Stimulated activated CD8-positive, alpha-beta memory T cell treated with anti-CD3 and anti-CD28 coated beads, Interleukin-7, amount 100 ng/mL, for 24 hours (primary cell): ENCODE data around the gene BANP.
"Not testable (repeated sequence)": the region's sequence is repeated elsewhere in the genome, so short reads cannot be mapped to it uniquely, and the experiment has no call there.

Source experiments
- DNase-seq: peaks from one replicate; pipeline ENCODE4 v3.0.0-alpha.2; 2020; ENCODE audit warnings: low read depth

Gene BANP

DNA sequence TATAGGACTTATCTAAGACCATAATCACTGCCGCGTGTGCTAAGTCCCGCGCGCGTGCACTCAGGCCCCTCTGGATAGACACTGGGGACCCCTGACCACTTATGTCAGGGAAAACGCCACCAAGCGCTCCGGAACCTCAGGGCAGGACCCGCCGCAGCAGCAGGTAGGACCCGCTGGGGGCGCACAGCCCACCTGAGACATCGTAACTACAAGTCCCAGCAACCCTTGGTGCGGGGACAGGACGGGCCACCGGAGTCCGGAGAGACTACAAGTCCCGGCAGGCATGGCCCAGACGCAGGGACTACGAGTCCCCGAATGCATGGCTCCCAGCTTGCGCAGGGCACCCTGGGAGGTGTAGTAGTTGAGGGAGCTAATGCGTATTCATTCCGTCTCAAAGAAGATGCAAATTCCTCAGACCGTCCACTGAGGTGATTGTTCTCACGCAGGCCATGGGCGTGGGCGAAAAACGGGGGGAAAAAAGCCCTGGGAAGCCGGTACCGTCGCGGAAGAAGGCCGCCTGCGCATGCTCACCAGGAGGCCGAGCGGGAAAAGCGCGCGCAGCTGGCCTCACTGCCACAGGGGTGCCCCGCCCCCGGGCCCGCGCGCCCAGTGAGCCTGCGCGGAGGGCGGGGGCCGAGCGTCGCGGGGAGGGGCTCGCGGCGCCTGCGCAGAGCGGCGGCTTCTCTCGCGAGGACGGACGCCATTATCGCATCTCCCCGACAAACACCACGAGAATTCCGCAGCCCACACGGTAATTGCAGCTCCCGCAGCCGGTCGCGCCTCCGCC, at the start of gene BANP:
Gene BANP, plus strand, starts transcription at position 670 of the 787 bp plus-strand sequence. CDS start 23,682 bp downstream, outside the sequence.
- peak; percentile 92 for DNase-seq

DNA sequence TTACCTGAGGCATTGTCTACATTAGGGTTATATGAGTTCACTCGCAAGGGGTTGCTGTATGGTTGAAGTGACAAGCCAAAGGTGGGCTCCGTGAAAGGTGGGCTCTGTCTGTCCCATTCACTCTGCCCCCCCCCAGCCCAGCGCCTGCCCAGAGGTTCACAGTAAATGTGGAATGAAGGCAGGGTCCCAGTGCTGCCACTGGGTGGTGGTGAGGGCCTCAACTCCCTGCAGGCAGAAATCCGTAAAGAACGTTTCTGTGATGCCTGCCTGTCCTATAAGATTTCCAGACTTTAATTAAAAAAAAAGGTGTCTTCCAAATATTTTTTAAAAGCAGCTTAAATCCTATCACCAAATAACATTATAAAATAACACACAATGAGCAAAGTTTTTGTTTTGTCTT, 46.3 kb upstream of the BANP start:
- not testable (repeated sequence) for DNase-seq

DNA sequence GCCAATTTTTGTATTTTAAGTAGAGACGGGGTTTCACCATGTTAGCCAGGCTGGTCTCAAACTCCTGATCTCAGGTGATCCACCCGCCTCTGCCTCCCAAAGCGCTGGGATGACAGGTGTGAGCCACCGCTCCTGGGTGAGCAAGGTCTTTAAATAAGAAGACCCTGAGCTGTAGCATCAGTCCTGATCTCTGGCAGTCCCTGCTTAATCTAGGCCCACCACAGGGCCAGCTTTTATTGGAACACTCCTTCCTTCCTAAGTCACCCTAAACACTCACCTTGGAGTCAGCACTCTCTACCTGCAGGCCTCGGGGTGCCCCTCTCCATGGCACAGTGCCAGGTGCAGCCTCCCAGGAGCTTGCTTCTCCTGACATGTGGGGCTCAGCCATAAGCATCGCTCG, 45.7 kb upstream of the BANP start:
- DNase-seq: not testable (repeated sequence)

DNA sequence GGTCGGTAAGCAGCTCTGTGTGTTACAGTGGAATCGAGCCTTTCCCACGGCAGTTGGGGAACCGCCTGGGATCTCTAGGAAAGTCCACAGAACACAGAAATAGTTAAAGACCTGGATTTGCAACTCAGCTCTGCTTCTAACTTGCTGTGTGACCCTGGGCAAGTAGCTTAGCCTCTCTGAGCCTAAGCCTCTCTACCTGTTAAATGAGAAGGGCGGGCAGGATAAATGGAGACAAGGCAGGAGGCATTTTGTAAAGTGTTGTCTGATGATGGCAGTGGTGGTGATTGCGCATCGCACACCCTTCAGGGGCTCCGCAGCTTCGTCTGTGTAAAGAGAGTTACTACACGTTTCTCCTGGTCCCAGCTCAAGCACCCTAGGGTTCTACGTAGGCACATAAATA, 43.1 kb upstream of the BANP start:
- not testable (repeated sequence) for DNase-seq

DNA sequence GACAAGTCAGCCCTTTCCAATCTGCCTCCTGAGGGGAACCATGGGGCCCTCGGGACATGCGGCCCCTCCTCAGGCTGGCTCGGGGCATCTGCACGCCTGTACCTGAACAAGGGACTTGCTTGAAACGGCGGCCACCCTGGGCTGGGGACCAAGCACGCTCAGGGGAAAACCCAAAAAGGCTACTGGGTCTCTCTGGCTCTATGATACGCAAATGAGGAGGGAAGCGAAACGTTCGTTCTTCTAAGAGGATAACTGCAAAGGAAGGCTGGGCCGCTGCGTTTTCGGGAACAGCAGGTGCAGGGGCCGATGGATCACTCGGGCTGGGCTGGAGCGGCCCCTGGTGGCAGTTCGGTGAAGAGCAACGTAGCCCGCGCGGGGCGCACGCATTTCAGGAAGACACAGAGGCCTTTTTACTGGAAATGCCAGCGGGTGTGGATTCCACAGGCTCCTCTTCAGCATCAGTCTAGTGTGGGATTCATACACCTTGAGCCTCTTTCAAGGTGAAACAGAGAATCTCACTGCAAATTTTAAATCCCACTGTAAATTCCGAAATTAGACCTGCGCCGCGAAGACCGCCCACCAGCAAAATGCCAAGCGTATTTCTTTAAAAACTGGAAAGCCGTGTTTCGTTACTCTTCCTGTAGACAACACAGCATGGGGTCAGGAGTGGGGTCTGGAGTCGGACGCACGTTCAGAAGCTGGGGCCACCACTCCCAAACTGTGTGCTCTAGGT, 41.9 kb upstream of the BANP start:
- DNase-seq: peak; percentile 68

GRCh38 chr16:87911106-87911763, 40.0 kb upstream of the BANP start:
- DNase-seq: not testable (repeated sequence)

- DNase-seq: not testable (repeated sequence)
Measured at GRCh38 chr16:87912691-87913090, 38.5 kb upstream of the BANP start.

DNA sequence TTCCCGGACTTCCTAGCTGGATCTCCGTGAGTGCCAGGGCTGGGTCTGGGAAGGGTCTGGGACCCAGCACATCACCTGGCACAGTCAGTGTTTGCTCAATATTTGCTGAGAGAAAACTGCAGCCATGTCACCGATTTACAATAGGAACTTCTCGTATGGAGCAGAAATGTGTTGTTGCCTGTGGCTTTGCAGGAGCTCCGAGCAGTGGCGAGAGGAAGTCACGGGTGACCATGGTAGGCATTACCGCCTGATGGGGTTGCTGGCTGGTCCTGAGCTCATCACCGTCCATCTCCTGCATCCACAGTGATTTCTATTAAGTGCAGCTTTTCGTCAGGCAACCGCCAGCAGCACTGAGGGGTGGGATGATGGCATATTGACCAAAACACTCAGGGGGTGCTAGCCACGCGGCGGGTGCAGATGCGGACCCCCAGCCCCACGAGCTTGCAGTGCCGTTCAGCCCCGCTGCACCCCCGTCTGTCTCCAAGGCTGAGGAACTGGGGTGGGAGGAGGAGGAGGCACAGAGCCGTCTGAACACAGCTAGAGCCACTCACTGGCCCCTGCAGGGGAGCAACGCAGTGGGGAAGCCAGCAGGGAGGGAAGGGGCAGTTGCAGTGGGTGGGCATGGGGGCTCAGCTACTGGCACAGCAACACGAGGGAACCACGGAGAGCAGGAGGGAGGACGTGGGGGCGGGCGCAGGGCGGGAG, 37.1 kb upstream of the BANP start:
- not testable (repeated sequence) for DNase-seq

GRCh38 chr16:87914812-87915211, 36.4 kb upstream of the BANP start:
- no peak for DNase-seq

DNA sequence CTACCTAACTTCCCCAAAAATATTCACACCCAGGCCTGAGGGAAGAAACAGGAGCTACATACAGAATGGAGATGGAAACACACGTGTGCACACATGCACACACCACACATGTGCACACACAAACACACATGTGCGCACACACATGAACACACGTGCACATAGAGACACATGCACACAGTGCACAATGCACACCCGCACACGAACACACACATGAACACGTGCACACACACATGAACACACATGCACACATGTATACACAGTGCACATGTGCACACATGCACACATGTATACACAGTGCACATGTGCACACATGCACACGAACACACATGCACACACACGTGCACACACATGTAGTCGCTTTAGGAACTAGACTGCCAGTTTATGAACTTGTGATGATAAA, 33.7 kb upstream of the BANP start:
- no peak for DNase-seq

DNA sequence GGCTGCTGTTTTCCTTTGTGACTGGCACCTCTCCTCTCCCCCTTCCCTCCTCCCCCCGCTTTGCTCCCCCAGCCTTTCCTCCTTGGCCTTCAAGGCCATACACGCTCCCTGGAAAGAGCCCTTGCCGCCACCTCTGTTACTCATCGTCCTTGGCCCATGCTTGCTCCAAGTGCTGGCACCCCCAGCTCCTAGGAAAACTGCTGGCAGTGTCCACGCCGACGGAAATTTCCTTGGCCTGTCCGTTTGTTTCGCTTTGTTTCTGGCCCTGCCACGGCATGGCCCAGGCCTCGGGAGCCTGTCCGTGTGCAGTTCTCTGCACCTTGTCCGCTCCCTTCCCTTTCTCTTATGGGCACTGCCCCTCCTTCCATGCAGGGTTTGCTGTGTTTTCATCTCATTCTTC, 32.9 kb upstream of the BANP start:
- no peak for DNase-seq

DNA sequence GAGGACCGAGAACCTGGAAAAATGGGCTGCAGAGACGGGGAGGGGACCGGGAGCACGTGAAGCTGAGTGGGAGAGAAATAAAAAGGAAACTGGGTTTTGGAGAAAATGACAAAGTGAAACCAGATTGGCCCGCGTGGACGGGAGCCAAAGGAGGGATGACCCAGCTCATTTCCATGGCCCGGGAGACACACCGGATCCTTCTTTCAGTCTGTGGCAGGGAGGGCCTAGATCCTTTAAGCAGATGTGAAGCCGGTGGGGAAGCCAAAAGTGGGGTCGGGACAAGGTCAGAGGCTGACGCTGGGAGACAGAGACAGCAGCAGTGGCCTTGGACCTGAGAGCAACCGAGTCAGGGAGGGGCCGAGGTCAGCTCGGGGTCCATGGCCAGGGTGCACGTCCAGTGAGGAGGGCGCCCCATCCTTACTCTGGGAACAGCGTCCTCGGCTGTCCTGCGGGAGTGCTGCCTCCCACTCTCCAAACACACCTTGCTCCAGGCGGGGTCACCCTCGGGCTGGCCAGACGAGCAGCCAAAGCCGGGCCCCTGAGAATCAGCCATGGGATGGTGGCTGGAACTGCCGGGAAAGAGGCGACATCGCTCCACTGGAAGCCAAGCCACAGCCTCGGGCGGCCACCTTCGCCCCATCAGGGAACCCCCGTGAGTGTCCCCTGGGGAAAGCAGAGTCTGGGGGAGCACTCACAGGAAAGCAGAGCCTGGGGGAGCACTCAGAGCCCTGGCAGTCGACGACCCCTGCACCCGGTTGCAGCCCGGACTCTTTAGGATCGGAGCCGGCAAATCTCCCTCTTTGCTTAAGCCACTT, 32.2 kb upstream of the BANP start:
- no peak for DNase-seq

- no peak for DNase-seq
Measured at GRCh38 chr16:87919681-87919994, 31.6 kb upstream of the BANP start.

DNA sequence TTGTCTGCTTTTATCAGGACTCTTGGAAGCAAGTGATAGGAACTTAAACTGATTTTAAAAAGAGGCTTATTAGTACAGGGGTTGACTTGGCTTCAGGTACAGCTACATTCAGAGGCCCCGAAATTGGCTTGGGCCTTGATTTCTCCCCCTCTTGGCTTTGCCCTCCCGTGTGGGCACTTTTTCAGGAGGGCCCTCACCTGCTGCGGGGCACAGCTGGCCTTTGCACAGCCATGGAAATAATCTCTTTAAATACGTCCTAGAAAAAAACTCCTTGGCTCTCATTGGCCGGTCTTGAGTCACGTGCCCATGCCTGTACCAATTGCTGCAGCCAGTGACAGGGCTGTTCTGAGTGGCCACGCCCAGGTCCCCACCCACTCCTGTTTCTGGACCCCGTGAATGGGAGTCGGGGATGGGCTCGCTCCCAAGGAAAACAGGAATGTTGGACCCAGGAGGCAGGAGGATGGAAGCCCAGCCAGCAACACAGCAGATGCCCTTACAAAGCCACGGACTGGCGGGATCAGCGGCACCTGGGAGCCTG, 29.9 kb upstream of the BANP start:
- DNase-seq: no peak

DNA sequence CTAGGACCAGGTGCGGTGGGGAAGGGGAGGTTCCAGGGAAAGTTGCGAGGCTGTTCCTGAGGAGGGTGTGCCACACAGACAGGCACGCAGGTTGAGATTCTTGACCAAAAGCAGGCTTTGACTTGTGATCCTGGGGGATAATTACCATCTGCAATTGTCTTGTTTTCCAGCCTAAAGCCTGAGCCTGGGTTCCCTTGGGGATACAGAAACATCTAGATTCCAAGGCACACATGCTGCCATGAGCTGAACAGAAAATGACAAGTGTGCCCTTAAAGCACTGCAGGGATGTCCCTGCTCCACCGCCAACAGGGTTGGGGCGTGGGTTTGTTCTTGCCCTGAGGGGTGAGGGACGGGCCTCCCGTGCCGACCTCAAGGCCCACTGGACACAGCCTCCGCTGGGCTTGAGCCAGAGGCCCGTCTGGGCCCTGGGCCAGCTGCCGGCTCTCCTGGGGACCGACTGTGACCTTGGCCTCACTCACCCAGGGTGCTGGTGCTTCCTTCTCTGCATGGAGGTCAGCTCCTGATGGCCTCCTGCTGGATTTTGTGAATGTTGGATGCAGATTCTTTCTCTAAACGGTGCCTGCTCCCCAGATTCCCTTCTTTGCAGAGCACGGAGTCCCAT, 28.9 kb upstream of the BANP start:
- no peak for DNase-seq

- no peak for DNase-seq
Measured at GRCh38 chr16:87924041-87924810, 27.0 kb upstream of the BANP start.

GRCh38 chr16:87924811-87925670, 26.2 kb upstream of the BANP start:
- DNase-seq: no peak

DNA sequence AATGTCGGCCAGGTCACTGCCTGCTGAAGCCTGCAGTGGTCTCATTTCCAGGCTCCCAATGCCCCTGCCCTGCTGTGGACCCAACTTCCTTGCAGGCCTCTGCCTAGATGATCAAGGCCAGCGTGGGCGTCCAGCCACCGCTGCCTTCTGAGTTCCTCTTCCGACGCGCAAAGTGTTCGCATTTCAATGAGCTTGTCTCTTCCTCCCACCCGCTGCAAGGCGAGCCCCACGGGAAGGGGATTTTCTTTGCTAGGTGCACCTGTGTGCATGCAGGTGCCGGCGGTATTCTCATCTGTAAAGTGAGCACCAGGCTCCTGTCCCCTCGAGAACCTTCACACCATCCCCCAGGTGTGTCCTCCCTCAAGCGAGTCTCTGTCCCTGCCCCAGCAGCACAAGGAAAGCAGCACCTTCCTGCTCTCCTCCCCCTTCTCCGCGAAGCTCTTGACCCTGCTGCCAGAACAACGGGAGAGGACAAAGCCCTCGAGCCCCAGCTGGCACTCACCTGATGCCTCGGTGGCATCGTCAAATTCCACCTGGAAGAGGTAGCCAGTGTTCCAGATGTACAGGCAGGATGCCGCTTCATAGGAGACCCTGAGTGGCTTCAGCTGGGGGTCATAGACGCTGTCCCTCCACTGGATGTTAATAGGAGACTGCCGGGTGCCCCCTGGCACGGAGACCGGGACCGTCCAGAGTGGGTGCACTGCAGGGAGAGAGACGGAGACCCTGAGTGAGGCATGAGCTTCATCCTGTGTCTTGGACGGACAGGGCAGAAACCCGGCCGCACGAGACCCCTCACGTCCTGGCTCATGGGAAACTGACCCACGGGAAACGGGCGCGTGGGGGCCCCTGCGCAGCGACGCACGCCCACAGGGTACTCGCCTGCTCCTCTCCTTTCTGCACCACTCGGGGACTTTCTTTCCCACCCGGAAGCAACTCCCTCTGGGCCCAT, 24.7 kb upstream of the BANP start:
- no peak for DNase-seq
